Activated CD8-positive, alpha-beta memory T cell treated with anti-CD3 and anti-CD28 coated beads, Interleukin-2, amount 50 U/mL, for 1 hour (primary cell): ENCODE data around the gene CDC34.

Experiments
- DNase-seq: peaks from one replicate; pipeline ENCODE4 v3.0.0-alpha.2; 2020; ENCODE audit errors: extremely low read depth

CDC34 gene

DNA sequence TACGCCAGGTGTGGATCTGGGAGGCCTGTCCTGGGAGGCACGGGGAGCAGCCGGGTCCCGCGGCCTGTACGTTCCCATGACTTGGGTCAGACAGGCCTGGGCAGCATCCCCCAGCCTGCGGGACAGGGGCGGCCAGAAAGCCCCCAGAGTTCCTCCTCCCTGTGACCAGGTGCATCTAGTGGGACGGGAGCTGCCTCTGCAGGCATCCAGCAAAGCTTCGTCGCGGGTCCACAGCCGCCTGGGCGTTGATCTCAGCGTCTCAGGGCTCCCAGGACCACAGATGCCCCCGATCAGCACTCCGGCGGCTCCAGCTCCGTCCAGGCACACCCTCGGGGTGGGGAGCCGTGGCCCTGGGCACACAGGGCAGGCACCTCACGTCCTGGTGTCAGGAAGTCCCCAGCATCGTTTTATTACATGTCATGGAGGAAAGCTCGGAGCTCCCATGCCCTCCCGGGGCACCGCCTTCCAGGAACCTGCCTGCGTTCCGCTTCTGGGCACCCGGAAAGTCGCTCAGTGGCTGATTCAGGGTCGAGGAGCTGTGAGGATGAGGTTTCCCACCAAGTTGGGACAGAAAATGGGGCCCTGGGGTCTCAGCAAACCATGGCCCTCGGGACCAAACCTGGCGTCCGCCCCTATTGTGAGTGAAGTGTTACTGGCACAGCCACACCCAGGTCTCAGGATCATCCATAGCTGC lies 10.8 kb downstream of the CDC34 start:
- no peak for DNase-seq

DNA sequence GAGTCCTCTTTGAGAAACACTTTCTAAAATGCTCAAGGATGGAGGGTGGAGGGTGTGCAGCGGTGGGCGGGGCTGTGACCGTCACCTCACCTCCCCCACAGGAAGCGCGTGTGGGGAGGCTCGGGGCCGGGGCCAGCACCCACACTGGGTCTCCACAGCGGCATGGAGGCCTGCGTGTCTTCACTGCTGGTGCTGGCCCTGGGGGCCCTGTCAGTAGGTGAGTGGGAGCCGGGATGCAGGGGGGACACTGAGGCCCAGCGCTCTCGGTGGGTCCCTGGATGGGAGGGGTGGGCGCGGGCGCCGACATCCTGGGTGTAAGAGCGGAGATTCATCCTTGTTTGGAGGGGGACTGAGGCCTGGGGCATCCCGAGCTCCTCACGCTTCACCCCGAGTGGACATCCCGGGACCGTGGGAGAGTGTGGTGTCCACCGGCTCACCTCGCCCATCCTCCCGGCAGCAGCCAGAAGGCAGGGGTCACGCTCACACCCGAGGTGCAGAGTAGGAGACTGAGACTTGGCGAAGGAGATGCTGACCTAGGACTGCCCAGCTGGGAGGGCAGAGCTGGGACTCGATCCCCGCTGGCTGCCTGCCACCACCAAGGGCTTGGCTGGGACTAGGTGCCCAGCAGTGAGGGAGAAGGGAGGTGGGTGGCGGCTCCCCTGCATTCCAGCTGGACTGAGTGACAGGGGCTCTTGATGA lies 12.5 kb downstream of the CDC34 start, which contains the start of gene GZMM:
TSS of gene GZMM (plus strand) at position 144 of the 699 bp plus-strand sequence. CDS start at position 163, 19 bp downstream.
- no peak for DNase-seq

DNA sequence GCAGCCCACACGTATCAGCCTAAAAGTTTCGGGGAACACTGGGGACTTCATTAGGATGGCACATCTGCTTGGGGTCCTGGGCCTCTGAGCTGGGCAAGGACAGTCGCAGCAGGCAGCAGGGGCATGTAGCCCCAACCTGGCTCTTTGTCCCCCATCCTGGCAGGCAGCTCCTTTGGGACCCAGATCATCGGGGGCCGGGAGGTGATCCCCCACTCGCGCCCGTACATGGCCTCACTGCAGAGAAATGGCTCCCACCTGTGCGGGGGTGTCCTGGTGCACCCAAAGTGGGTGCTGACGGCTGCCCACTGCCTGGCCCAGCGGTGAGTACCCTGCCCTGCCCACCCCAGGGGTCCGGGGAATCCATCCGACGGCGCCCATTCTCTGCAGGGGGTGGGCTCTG lies 15.6 kb downstream of the CDC34 start:
- DNase-seq, result no peak

- DNase-seq, result no peak
Observed at GRCh38 chr19:547836-548720, 16.5 kb downstream of the CDC34 start.

GRCh38 chr19:548886-549830 lies 17.6 kb downstream of the CDC34 start:
- DNase-seq, result no peak

DNA sequence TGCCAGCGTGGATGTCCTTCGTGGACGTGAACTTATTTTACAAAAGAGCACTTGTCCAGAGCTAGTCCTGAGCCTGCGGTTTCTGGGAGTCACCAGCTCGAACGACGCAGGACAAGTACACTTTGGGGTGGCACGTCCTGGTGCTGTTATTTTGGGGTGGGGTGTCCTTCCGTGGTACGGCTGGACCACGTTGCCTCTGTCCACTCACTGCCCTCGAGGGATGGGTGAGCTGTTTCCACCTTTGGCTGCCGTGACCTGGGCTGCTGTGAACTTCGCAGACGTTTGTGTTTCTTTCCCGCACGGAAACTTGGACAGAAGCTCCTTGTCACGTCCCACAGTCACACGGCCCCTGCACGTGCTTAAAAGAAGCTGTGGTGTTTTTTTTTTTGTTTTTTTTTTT lies 23.3 kb downstream of the CDC34 start:
- DNase-seq, result no peak

- DNase-seq, result no peak
Observed at GRCh38 chr19:555474-555808, 23.9 kb downstream of the CDC34 start.

- no peak for DNase-seq
Observed at GRCh38 chr19:556611-557382, 25.2 kb downstream of the CDC34 start.

- DNase-seq, result no peak
Observed at GRCh38 chr19:558770-559439, 27.3 kb downstream of the CDC34 start.

- DNase-seq, result no peak
Observed at GRCh38 chr19:560121-560520, 28.6 kb downstream of the CDC34 start.

DNA sequence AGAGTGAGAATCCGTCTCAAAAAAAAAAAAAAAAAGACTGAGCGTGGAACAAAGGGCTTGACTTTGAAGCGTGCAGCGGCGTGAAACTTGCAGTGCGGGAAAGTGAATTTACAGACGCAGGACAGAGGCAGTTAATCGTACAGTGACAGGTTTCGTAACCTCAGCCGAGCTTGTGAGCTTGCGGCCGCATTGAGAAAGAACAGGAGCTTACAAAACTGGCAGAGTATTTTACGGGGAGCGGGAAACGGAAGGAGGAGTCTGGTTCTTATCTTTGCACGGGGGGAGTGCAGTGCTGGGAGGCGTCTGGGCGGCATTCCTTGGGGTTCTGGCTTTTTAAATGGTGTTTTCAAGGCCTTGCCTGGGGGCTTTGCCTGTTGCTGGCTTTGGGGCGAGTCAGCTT lies 34.8 kb downstream of the CDC34 start:
- no peak for DNase-seq

GRCh38 chr19:566844-567243 lies 35.3 kb downstream of the CDC34 start:
- no peak for DNase-seq

DNA sequence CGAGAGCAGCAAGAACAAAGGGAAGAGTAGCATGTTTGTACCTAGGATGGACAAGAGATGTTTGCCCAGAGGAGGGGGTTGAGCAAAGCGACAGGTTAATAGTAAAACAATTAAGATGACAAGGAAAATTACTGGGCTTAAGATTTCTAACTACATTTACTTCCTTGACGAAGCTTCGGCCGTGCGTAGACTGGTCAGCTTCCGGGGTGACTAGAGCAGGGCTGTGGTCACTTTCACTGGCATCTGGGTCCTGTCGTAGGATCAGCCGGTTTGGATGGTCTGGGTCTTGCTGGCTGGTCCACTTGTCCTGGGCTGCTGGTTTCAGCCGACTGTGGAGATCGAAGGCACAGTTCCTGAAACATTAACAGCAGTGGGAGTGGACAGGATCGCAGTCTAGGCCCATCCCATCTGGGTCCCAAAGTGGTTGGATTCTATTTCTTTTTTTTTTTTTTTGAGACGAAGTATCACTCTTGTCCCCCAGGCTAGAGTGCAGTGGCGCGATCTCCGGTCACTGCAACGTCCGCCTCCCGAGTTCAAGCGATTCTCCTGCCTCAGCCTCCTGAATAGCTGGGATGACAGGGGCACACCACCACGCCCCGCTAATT lies 35.8 kb downstream of the CDC34 start:
- no peak for DNase-seq

DNA sequence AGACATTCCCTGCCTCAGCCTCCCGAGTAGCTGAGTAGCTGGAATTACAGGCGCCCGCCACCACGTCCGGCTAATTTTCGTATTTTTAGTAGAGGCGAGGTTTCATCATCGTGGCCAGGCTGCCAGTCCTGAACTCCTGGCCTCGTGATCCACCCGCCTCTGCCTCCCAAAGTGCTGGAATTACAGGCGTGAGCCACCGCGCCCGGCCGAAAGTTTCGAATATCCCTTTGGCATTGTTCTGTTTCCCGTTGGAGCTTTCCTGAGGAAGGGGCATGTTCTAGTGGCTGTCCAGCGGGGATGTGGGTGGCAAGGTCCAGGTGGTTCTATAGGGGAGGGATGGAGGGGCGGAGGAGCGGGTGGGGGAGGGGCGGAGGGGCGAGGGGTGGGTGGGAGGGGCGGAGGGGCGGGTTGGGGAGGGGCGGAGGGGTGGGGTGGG lies 38.7 kb downstream of the CDC34 start:
- DNase-seq, result no peak

DNA sequence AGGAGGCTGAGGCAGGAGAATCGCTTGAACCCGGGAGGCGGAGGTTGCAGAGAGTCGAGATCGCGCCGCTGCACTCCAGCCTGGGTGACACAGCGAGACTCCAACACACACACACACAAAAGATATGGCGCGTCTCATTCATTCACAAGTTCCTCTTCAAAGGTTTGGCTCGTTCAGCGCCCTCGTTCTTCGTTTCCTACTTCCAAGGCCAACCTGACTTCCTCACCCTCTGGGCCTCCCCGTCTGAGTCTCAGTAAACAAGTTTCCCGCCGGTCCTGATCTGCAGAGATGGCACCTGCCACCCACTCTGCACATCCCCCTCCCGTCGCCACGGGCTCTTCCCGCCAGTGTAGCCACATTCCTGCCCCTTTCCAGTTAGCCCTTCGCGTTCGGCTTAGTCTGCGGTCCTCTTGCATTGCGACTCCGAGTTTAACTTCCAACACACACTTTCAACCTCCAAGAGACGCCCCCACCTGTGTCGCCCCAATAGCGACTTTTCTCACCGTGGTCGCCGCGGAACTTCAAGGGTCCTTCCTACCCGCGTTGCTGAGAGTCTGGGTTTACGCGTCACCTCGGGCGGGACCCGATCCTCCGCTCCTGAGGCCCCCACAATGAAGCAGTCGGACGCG lies 39.5 kb downstream of the CDC34 start:
- no peak for DNase-seq

- DNase-seq, result no peak
Observed at GRCh38 chr19:571566-571974, 40.0 kb downstream of the CDC34 start.

DNA sequence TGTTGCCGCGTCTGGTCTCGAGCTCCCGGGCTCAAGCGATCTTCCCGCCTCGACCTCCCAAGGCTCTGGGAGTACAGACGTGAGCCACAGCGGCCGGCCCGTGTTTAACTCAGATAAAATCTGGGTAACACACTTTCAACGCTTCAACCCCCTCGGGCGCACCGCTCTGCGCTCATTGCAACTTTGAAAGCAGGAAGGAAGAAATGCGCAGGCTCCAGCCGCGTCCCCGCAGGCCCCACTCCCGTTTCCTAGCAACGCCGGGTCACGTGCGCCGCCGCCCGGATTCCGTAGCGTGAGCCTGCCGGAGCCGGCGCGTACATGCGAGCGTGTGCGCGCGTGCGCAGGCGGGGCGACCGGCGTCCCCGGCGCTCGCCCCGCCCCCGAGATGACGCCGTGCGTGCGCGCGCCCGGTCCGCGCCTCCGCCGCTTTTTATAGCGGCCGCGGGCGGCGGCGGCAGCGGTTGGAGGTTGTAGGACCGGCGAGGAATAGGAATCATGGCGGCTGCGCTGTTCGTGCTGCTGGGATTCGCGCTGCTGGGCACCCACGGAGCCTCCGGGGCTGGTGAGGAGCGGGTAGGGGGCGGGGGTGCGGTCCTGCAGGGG lies 40.7 kb downstream of the CDC34 start, which contains the start of gene BSG:
TSS of gene BSG (plus strand) at position 457 of the 603 bp plus-strand sequence. CDS start at position 496, 39 bp downstream.
- DNase-seq, result peak; percentile 91

GRCh38 chr19:572743-573518 lies 41.4 kb downstream of the CDC34 start:
- DNase-seq, result no peak
